ENCODE data around the gene CRLF1.

DNA sequence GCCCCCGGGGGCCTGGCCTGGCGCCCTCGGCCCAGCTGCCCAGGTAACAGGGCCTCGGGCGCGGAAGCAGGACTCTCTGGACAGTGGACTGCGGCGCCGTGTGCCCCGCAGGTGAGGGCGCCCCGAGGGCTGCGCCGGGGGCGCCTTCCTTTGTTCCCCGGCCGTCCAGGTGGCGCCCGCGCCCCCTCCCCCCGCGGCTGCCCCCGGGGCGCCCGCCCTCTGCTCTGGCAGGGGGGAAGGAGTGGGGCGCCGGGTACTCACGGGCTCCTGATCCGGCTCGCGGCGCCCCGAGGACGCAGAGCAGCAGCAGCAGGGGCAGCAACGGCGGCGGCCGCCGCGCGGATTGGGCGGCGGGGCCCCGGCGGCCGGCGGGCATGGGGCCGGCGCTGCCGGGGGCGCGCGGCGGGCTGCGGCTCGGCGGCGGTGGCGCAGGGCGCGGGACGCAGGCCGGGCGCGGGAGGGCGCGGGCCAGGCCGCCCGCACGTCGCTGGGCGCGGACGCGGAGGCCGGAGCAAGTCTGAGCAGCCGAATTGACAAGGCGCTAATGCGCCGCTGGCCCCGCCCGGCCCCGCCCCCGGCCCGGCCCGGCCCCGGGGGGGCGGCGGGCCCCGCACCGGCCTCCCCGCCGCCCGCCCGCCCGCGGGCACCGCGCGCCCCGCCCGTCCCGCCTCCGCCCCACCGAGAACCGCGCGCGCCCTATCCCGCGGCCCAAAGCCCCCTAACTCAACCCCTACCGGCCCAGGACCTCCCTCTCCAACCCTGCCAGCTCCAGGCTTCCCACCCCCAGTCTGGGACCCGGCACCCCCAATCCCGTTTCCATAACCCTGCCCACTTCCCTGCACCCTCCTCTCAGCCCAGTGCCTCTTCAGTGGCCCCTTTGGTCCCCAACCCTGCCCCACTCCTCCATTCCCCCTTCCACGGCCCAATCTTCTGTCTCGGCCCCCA lies at the start of gene CRLF1:
- TF ChIP-seq, protein P1, sequence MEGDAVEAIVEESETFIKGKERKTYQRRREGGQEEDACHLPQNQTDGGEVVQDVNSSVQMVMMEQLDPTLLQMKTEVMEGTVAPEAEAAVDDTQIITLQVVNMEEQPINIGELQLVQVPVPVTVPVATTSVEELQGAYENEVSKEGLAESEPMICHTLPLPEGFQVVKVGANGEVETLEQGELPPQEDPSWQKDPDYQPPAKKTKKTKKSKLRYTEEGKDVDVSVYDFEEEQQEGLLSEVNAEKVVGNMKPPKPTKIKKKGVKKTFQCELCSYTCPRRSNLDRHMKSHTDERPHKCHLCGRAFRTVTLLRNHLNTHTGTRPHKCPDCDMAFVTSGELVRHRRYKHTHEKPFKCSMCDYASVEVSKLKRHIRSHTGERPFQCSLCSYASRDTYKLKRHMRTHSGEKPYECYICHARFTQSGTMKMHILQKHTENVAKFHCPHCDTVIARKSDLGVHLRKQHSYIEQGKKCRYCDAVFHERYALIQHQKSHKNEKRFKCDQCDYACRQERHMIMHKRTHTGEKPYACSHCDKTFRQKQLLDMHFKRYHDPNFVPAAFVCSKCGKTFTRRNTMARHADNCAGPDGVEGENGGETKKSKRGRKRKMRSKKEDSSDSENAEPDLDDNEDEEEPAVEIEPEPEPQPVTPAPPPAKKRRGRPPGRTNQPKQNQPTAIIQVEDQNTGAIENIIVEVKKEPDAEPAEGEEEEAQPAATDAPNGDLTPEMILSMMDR (IDR thresholded peaks at IDR 0.05) = no peak
- no peak for TF ChIP-seq POLR2AphosphoS5 (IDR thresholded peaks at IDR 0.05)

Data from esophagus muscularis mucosa (tissue), 3 donors.